ENCODE results near the gene CAPN13.

Gene CAPN13

GRCh38 chr2:30769891-30770462, 37.3 kb downstream of the CAPN13 start:
- FAIRE-seq (no peak), DNase-seq (ENCODE audit: insufficient read length) (no peak)
- no peak for TF ChIP-seq TAF1 (IDR thresholded peaks at IDR 0.05; ENCODE audit: borderline replicate concordance, low read depth, low read length)
- TF ChIP-seq POLR2A (IDR thresholded peaks at IDR 0.05; ENCODE audit: low read depth, low read length): no peak
- no peak for TF ChIP-seq POLR2AphosphoS5 (IDR thresholded peaks at IDR 0.05; ENCODE audit: low read depth, low read length)

GRCh38 chr2:30769481-30769780, 37.8 kb downstream of the CAPN13 start:
- TF ChIP-seq POLR2AphosphoS5 (IDR thresholded peaks at IDR 0.05; ENCODE audit: low read depth, low read length) (no peak), TAF1 (IDR thresholded peaks at IDR 0.05; ENCODE audit: borderline replicate concordance, low read depth, low read length) (no peak), POLR2A (IDR thresholded peaks at IDR 0.05; ENCODE audit: low read depth, low read length) (no peak)
- FAIRE-seq (no peak), DNase-seq (ENCODE audit: insufficient read length) (no peak)

- TF ChIP-seq POLR2AphosphoS5 (IDR thresholded peaks at IDR 0.05; ENCODE audit: low read depth, low read length): no peak
- no peak for TF ChIP-seq POLR2A (IDR thresholded peaks at IDR 0.05; ENCODE audit: low read depth, low read length)
- no peak for TF ChIP-seq TAF1 (IDR thresholded peaks at IDR 0.05; ENCODE audit: borderline replicate concordance, low read depth, low read length)
- no peak for FAIRE-seq
- no peak for DNase-seq (ENCODE audit: insufficient read length)
These were observed 38.4 kb downstream of the CAPN13 start for GRCh38 chr2:30768708-30769480.

GRCh38 chr2:30768036-30768686, 39.1 kb downstream of the CAPN13 start:
- FAIRE-seq: no peak
- TF ChIP-seq POLR2AphosphoS5 (IDR thresholded peaks at IDR 0.05; ENCODE audit: low read depth, low read length): no peak

GRCh38 chr2:30766666-30767065, 40.6 kb downstream of the CAPN13 start:
- FAIRE-seq: no peak
- no peak for TF ChIP-seq TAF1 (IDR thresholded peaks at IDR 0.05; ENCODE audit: borderline replicate concordance, low read depth, low read length)
- no peak for TF ChIP-seq POLR2A (IDR thresholded peaks at IDR 0.05; ENCODE audit: low read depth, low read length)
- TF ChIP-seq POLR2AphosphoS5 (IDR thresholded peaks at IDR 0.05; ENCODE audit: low read depth, low read length): no peak
- DNase-seq (ENCODE audit: insufficient read length): no peak

More at GRCh38 chr2:30768036-30768686, 39.1 kb downstream of the CAPN13 start:
- DNase-seq (ENCODE audit: insufficient read length): no peak

GRCh38 chr2:30765876-30766470, 41.3 kb downstream of the CAPN13 start:
- FAIRE-seq (no peak), DNase-seq (ENCODE audit: insufficient read length) (no peak)
- TF ChIP-seq POLR2AphosphoS5 (IDR thresholded peaks at IDR 0.05; ENCODE audit: low read depth, low read length) (no peak), POLR2A (IDR thresholded peaks at IDR 0.05; ENCODE audit: low read depth, low read length) (no peak), TAF1 (IDR thresholded peaks at IDR 0.05; ENCODE audit: borderline replicate concordance, low read depth, low read length) (no peak)

- no peak for DNase-seq (ENCODE audit: insufficient read length)
- FAIRE-seq: no peak
- TF ChIP-seq TAF1 (IDR thresholded peaks at IDR 0.05; ENCODE audit: borderline replicate concordance, low read depth, low read length): no peak
- TF ChIP-seq POLR2AphosphoS5 (IDR thresholded peaks at IDR 0.05; ENCODE audit: low read depth, low read length): no peak
- no peak for TF ChIP-seq POLR2A (IDR thresholded peaks at IDR 0.05; ENCODE audit: low read depth, low read length)
These were observed 42.1 kb downstream of the CAPN13 start for GRCh38 chr2:30765191-30765590.

GRCh38 chr2:30764021-30764800, 43.0 kb downstream of the CAPN13 start:
- FAIRE-seq (no peak), DNase-seq (ENCODE audit: insufficient read length) (no peak)
- TF ChIP-seq POLR2A (IDR thresholded peaks at IDR 0.05; ENCODE audit: low read depth, low read length) (no peak), POLR2AphosphoS5 (IDR thresholded peaks at IDR 0.05; ENCODE audit: low read depth, low read length) (no peak), TAF1 (IDR thresholded peaks at IDR 0.05; ENCODE audit: borderline replicate concordance, low read depth, low read length) (no peak)

GRCh38 chr2:30763151-30763660, 44.0 kb downstream of the CAPN13 start:
- no peak for TF ChIP-seq POLR2A (IDR thresholded peaks at IDR 0.05; ENCODE audit: low read depth, low read length)
- no peak for TF ChIP-seq POLR2AphosphoS5 (IDR thresholded peaks at IDR 0.05; ENCODE audit: low read depth, low read length)
- TF ChIP-seq TAF1 (IDR thresholded peaks at IDR 0.05; ENCODE audit: borderline replicate concordance, low read depth, low read length): no peak
- FAIRE-seq: no peak

GRCh38 chr2:30761226-30761625, 46.0 kb downstream of the CAPN13 start:
- no peak for FAIRE-seq
- TF ChIP-seq POLR2AphosphoS5 (IDR thresholded peaks at IDR 0.05; ENCODE audit: low read depth, low read length) (no peak), POLR2A (IDR thresholded peaks at IDR 0.05; ENCODE audit: low read depth, low read length) (no peak), TAF1 (IDR thresholded peaks at IDR 0.05; ENCODE audit: borderline replicate concordance, low read depth, low read length) (no peak)
- DNase-seq (ENCODE audit: insufficient read length): no peak

More at GRCh38 chr2:30763151-30763660, 44.0 kb downstream of the CAPN13 start:
- no peak for DNase-seq (ENCODE audit: insufficient read length)

- FAIRE-seq (no peak), DNase-seq (ENCODE audit: insufficient read length) (no peak)
- TF ChIP-seq POLR2A (IDR thresholded peaks at IDR 0.05; ENCODE audit: low read depth, low read length) (no peak), POLR2AphosphoS5 (IDR thresholded peaks at IDR 0.05; ENCODE audit: low read depth, low read length) (no peak)
These were observed 47.8 kb downstream of the CAPN13 start for GRCh38 chr2:30759481-30759880.
